NB4 (cell line): ENCODE data around the gene FASN.
A peak's percentile ranks its signal among the peaks of the same experiment; 100 is the strongest.

Source experiments
- DNase-seq: peaks from one replicate; pipeline ENCODE4 v3.0.0; 2010; ENCODE audit warnings: low read depth
- H3K4me3 ChIP-seq: one replicate; pipeline ENCODE4 v1.5.1; 2011; ENCODE audit warnings: mild to moderate bottlenecking, low read depth, low read length, moderate library complexity
- MAX ChIP-seq: IDR thresholded peaks from 2 replicates; pipeline ENCODE4 v1.6.1; 2011; ENCODE audit warnings: low read depth, low read length
- MYC ChIP-seq: IDR thresholded peaks from 2 replicates; pipeline ENCODE4 v1.6.1; 2011; ENCODE audit warnings: low read depth, low read length
- POLR2A ChIP-seq: IDR thresholded peaks from 2 replicates; pipeline ENCODE4 v1.6.1; 2011; ENCODE audit warnings: mild to moderate bottlenecking; ENCODE audit not compliant: insufficient read length; ENCODE audit errors: extremely low read depth
- TF ChIP-seq, protein P1 (sequence below): IDR thresholded peaks from one replicate; pipeline ENCODE4 v1.5.1; 2012; ENCODE audit warnings: low read depth, low read length

FASN gene

GRCh38 chr17:82030470-82031302, 67.3 kb downstream of the FASN start:
- peak overlapping the region; percentile 42 for H3K4me3 ChIP-seq

GRCh38 chr17:82029990-82030469, 68.0 kb downstream of the FASN start:
- no peak for TF ChIP-seq MAX
- TF ChIP-seq MYC, result no peak
- no peak for TF ChIP-seq POLR2A
- TF ChIP-seq, protein P1, sequence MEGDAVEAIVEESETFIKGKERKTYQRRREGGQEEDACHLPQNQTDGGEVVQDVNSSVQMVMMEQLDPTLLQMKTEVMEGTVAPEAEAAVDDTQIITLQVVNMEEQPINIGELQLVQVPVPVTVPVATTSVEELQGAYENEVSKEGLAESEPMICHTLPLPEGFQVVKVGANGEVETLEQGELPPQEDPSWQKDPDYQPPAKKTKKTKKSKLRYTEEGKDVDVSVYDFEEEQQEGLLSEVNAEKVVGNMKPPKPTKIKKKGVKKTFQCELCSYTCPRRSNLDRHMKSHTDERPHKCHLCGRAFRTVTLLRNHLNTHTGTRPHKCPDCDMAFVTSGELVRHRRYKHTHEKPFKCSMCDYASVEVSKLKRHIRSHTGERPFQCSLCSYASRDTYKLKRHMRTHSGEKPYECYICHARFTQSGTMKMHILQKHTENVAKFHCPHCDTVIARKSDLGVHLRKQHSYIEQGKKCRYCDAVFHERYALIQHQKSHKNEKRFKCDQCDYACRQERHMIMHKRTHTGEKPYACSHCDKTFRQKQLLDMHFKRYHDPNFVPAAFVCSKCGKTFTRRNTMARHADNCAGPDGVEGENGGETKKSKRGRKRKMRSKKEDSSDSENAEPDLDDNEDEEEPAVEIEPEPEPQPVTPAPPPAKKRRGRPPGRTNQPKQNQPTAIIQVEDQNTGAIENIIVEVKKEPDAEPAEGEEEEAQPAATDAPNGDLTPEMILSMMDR, result no peak
- no peak for DNase-seq
- H3K4me3 ChIP-seq, result no peak overlapping the region

More at GRCh38 chr17:82030470-82031302, 67.3 kb downstream of the FASN start:
- peak; percentile 90 for DNase-seq
- TF ChIP-seq, protein P1, result peak; percentile 32
- TF ChIP-seq MYC, result peak; percentile 30
- peak; percentile 55; the same call in 1 of the 2 replicates for TF ChIP-seq MAX
- peak; percentile 35 for TF ChIP-seq POLR2A

DNA sequence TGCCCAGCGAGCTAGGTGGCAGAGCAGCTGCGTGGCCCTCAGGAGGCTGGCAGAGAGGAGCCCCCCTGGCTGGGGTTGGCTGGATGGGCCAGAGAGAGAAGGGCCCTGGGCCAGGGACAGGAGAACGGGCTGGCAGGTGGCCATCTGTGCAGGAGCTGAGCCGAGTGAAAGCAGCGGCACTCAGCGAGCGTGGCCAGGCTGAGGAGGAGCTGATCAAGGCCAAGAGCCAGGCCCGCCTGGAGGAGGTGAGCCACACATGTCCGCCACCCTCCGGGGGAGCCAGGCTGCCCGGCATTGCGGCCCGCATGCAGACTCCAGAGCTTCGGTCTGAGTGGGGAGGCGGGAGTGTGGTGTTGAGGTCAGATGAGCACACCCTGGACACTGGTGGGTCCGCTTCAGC, 68.6 kb downstream of the FASN start:
- H3K4me3 ChIP-seq, result no peak overlapping the region
- no peak for DNase-seq
- no peak for TF ChIP-seq MYC

- no peak for TF ChIP-seq MYC
- TF ChIP-seq MAX, result no peak
- TF ChIP-seq POLR2A, result no peak
- TF ChIP-seq, protein P1, result no peak
- DNase-seq, result no peak
- no peak overlapping the region for H3K4me3 ChIP-seq
Measured at GRCh38 chr17:82028966-82029365, 69.1 kb downstream of the FASN start.
